Non-pigmented ciliary epithelial cell (primary cell): ENCODE results near the gene FOXP2.
A peak's percentile ranks its signal among the peaks of the same experiment; 100 is the strongest.
"Not testable (repeated sequence)": the region's sequence is repeated elsewhere in the genome, so short reads cannot be mapped to it uniquely, and the experiment has no call there.

Experiments used
- DNase-seq: peaks from one replicate; pipeline ENCODE4 v3.0.0-alpha.2; 2010; ENCODE audit warnings: low read depth

Gene FOXP2

GRCh38 chr7:114502454-114503254 lies 88.0 kb downstream of the FOXP2 start:
- DNase-seq: no peak

DNA sequence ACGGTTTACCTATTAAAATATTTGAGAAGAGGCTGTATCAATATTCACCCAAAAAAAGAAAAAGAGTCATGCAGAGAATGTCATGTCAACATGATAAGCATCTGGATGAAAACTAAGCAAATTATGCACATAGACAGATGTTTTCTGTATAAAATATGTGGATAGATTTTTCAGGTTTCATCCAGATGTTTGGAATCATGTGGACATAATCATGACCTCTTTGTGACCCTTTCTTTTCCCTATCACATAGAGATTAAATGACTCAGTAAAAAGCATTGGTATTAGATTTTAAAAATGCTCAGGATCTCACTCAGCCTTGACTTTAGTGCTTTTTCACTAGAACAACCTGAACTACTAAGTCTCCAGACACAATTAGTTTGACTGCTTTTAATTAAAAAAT lies 90.0 kb downstream of the FOXP2 start:
- DNase-seq: no peak

- no peak for DNase-seq
Measured at GRCh38 chr7:114507381-114507780, 92.8 kb downstream of the FOXP2 start.

DNA sequence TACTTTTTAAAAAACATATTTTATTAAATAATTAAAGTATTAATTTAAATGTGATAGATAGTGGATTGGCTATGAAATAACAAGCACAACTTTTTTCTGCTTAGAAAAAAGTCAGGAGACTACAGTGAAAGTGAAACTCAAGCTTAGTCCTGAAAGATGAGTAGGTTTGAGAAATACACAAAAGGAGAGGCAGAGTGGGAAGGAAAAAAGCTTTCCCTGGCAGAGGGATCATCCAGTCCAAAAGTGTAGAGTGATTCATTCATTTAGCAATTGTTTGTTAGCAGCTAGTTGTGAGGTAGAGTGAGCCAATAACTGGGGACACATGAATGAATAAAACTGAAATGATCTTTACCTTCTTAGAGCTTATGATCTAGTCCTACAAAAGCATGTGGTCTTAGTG lies 93.5 kb downstream of the FOXP2 start:
- no peak for DNase-seq

DNA sequence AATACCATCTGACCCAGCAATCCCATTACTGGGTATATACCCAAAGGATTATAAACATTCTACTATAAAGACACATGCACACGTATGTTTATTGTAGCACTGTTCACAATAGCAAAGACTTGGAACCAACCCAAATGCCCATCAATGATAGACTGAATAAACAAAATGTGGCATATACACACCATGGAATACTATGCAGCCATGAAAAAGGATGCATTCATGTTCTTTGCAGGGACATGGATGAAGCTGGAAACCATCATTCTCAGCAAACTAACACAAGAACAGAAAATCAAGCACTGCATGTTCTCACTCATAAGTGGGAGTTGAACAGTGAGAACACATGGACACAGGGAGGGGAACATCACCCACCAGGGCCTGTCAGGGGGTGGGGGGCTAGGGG lies 96.2 kb downstream of the FOXP2 start:
- not testable (repeated sequence) for DNase-seq

DNA sequence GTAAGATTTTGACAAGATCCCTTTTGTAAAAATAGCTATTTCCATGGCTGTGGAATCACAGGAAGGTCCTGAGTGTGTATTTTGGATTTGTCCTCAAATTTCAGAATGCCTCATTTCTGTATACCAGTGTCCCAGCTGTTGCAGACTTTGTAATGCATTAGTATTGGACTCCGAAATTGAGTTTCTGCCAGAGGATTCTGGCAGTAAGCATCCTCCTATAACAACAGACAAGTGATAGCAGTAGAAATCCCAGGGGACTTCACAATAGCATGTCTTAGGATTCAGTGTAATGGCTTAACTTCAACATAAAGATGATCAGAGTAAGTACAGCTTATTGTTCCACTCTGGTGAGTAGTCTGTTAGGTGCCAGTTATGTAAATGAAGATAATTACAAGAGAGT lies 104.6 kb downstream of the FOXP2 start:
- DNase-seq: no peak

GRCh38 chr7:114522081-114522480 lies 107.5 kb downstream of the FOXP2 start:
- DNase-seq: no peak

- no peak for DNase-seq
Measured at GRCh38 chr7:114527589-114527988, 113.0 kb downstream of the FOXP2 start.

DNA sequence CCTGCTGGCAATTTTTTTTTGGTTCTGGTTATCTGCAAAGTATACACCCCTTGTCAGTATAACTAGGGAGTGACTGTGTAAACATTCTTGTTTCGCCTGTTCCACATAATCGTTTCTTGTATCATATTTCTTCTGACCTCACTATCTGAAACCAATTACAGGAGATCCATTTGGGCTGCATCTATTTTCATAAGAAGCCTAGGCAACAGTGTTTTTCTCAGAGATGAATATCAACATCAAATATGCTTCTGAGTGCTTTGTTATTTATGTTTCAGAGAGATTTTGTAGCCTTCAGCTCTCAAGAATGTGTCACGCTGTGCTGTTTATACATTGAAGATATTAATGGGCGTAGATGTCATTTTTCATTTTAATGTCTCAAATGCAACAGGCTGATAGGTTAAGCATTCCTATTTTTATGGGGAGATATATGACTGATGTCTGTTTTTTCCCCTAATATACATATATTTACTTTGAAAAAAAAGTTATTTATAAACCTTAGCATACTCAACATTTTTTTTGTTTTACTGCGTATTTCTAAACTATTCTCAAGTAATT lies 115.5 kb downstream of the FOXP2 start:
- no peak for DNase-seq

DNA sequence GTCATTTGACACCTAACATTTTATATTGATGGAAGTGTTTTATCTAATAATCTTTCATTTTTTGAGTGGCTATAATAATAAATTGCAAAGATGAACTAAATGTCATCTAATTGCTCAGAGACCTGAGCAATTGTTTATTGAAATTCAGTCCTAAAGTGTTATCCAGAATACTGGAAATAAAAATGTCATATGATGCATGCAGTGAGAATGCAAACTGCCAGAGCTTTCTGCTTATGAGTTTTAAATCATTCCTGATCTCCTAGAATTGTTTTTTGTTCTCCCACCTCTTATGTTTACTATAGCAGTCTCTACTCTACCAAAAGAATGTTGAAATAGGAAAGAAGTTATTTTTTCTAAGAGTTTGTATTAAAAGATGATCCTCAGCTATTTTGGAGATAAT lies 116.7 kb downstream of the FOXP2 start:
- no peak for DNase-seq

DNA sequence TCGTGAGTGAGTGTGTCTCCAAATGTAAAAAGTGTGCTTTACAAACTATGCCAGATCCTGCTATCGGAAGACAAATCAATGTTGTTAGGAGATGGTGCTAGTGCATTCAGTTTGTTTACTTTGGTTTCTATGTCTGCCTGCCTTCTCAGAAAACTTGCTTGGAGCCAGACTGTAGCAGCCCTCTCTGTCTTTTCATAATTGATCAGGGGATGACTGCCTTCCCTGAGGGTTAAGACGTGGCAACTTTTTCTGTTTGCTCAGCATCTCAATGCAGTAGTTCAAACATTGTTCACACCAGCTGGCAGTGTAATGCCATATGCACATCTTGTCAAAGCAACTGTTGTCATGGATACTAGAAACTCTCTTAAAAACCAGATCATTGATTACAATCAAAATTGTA lies 118.5 kb downstream of the FOXP2 start:
- DNase-seq: no peak

DNA sequence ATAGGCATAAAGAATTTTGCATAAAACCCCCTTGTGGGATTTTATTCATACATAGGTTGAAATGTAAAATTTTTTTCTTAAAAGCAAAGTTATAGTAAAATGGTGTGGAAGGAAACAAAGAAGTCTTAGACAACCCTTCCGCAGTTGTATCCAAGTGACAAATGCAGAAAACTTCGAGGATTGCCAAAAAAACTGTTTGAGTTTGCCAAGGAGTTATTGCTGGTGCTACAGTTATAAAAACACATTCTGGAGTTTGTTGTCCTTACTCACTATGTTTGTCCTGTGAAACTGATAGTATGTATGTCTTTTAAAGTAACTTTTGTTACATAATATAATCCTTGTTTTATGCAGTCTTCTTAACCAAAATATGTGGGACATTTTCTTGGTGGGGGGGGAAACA lies 120.3 kb downstream of the FOXP2 start:
- no peak for DNase-seq

- DNase-seq: peak; percentile 5
Measured at GRCh38 chr7:114539575-114539974, 125.0 kb downstream of the FOXP2 start.

- no peak for DNase-seq
Measured at GRCh38 chr7:114540291-114540690, 125.7 kb downstream of the FOXP2 start.

DNA sequence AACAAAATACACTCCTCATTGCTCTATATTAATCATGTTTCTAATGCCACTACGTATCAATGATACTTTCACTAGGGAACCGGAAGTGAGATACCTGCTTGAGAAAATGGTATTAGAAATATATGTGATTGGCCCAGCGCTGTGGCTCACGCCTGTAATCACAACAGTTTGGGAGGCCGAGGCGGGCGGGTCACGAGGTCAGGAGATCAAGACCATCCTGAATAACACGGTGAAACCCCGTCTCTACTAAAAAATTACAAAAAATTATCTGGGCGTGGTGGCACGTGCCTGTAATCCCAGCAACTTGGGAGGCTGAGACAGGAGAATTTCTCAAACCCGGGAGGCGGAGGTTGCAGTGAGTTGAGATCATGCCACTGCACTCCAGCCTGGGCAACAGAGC lies 132.7 kb downstream of the FOXP2 start:
- not testable (repeated sequence) for DNase-seq

DNA sequence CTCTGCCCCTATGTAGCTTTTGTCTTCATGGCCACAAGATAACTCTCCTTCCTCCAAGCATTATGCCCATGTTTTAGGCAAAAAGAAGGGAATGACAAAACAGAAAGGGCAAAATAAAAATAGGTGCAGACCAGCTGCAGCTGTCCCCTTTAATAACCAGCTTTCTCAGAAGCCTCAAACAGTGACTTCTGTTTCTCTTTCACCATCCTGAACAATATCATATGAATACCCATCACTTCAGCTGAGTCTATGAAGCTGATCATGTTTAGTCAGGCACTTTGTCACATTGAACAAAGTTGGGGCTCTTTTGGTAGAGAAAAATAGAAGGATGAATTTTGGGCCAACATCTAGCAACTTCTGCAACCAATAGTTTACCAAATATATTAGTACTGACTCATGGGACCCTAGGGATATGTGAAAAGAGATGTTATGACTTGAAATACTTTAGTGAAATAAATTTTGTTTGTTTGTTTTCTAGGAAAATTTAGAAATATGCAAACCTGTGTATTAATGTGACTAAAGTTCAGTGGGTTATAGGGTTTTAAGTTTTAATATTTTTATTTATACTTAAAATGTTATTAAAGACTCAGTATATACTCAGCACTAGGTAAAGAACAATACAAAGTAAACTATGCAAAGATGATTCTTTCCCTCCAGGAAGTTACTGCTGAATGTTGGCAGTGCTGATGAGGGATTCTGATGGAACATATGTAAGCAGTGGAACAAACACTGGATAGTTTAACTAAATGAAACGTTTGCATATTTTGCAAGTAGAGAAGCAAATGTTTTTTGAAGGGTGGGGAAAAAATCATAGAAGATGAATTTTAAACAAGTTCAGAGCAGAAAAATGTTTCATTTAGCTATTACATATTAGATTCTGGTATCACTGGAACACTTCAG lies 133.7 kb downstream of the FOXP2 start:
- no peak for DNase-seq

DNA sequence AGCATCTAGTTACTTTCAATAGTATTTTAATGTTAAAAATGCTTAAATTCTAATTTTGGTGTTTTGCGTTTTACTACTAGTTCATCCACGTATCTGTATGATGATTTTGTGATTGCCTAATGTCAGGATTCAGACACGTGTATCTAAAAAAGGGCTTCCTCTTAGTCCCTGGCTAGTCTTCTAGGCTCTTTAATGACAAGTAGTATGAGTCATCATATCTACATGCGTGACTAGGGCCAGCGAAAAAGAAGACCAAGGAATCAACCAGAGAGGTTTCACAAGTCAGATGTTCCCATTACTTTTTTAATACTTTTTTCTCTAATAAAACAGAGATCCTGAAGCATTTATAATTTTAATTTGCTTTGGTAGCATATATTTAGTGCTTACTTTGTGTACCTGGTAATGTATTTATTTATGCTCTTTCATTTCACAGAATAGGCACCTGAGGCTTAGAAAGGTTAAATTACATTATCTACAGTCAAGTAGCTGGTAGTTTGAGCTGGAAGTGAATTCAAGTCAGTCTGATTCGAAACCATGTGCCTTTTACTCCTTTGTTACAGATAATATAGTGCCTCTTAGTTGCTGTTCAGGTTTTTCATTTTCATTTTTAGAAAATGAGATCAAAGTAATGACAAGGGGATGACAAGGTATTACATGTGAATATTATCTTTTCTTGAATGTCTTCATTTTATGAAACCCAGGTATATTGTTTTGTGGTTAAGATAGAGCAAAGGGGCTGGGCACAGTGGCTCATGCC lies 140.3 kb downstream of the FOXP2 start:
- DNase-seq: no peak

DNA sequence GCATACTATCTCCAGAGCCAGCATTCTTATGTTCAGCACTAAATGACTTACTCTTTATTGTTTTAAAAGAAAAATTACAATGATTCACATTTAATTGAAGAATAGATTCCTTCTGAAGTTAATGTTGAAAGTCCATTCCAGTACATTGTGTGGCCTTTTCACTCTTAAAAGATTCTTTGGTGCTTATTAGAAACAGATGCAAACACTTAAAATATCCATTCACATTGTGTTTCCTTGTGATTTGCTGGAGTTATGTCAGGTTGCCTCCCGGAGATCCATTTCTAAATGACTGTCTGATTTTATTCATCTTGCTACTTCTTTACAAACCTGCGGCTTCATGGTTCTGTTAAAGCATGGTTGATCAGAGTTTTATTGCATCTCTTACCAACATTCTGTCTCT lies 152.8 kb downstream of the FOXP2 start:
- DNase-seq: no peak

- no peak for DNase-seq
Measured at GRCh38 chr7:114569220-114569619, 154.6 kb downstream of the FOXP2 start.

GRCh38 chr7:114574384-114574783 lies 159.8 kb downstream of the FOXP2 start:
- no peak for DNase-seq

GRCh38 chr7:114575098-114575497 lies 160.5 kb downstream of the FOXP2 start:
- no peak for DNase-seq

DNA sequence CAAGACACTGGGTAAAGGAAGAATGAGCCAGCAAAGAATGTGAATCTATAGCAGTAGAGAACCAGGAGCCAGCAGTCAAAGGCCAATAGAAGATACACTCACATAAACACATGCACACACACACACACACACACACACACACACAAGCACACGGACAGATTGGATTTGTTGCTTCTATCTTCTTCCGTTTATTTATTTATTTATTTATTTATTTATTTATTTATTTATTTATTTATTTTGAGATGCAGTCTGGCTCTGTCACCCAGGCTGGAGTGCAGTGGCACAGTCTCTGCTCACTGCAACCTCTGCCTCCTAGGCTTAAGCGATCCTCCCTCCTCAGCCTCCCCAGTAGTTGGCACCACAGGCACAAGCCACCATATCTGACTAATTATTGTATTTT lies 166.3 kb downstream of the FOXP2 start:
- DNase-seq: not testable (repeated sequence)
